Thyroid gland (tissue), 4 donors: ENCODE data around the gene FBXL2.

Experiments used
- POLR2A ChIP-seq, 2 donors: fragments of 450-650 bp; IDR thresholded peaks; one replicate each; pipeline ENCODE4 v1.6.1; 2017; ENCODE audit warnings: antibody characterized with exemption in 2 of 2, mild to moderate bottlenecking in 2 of 2, moderate library complexity in 1 of 2
- TF ChIP-seq, protein P1 (sequence below), 6 experiments: fragments of 200-600 bp in 3 of 6; fragments of 450-650 bp in 3 of 6; sonication (generic) in 3 of 6; IDR thresholded peaks; one replicate each; pipeline ENCODE4 v1.5.1; 2016 to 2019; ENCODE audit warnings: antibody characterized with exemption in 6 of 6, mild to moderate bottlenecking in 2 of 6, inconsistent platforms in 1 of 6, moderate library complexity in 1 of 6

- TF ChIP-seq, protein P1, sequence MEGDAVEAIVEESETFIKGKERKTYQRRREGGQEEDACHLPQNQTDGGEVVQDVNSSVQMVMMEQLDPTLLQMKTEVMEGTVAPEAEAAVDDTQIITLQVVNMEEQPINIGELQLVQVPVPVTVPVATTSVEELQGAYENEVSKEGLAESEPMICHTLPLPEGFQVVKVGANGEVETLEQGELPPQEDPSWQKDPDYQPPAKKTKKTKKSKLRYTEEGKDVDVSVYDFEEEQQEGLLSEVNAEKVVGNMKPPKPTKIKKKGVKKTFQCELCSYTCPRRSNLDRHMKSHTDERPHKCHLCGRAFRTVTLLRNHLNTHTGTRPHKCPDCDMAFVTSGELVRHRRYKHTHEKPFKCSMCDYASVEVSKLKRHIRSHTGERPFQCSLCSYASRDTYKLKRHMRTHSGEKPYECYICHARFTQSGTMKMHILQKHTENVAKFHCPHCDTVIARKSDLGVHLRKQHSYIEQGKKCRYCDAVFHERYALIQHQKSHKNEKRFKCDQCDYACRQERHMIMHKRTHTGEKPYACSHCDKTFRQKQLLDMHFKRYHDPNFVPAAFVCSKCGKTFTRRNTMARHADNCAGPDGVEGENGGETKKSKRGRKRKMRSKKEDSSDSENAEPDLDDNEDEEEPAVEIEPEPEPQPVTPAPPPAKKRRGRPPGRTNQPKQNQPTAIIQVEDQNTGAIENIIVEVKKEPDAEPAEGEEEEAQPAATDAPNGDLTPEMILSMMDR (IDR thresholded peaks at IDR 0.05), result no peak
- no peak for TF ChIP-seq POLR2A (IDR thresholded peaks at IDR 0.05)
These were observed 17.1 kb upstream of the FBXL2 start for GRCh38 chr3:33260104-33260503.
